ENCODE measurements around the gene OCIAD2. TPM values are rescaled to one million over a fixed set of nuclear protein-coding genes. Genes with fewer than 3 reads are reported as not detected.
"Not testable (repeated sequence)": the region's sequence is repeated elsewhere in the genome, so short reads cannot be mapped to it uniquely, and the experiment has no call there.

OCIAD2 gene
- total RNA-seq, 1 donor from 2014 or later: 439 TPM

DNA sequence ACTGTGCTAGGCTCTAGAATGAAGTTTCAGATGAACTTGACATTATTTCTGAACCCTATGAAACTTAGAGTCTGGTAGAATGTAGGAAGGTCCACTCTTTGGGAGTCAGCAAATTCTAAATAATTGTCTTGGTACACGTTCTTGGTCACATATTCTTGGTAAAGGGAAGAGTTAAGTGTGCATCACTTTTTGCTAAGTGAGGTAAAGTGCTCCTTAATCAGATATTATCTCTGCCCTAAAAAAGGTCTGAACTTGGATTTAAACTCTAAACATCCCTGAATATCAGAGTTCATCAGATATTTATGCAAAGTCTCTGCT, 7.2 kb downstream of the OCIAD2 start:
- Histone ChIP-seq H3K27me3 (ENCODE audit: control insufficient read depth, insufficient read depth, low read length) (no peaks in the 10 kb centered on the region), H3K36me3 (ENCODE audit: control insufficient read depth, insufficient read depth, low read length) (peaks cover 5% of the 10 kb centered on the region), H3K4me3 (ENCODE audit: low read depth, low read length) (no peak overlapping the region)
- TF ChIP-seq, protein P1, sequence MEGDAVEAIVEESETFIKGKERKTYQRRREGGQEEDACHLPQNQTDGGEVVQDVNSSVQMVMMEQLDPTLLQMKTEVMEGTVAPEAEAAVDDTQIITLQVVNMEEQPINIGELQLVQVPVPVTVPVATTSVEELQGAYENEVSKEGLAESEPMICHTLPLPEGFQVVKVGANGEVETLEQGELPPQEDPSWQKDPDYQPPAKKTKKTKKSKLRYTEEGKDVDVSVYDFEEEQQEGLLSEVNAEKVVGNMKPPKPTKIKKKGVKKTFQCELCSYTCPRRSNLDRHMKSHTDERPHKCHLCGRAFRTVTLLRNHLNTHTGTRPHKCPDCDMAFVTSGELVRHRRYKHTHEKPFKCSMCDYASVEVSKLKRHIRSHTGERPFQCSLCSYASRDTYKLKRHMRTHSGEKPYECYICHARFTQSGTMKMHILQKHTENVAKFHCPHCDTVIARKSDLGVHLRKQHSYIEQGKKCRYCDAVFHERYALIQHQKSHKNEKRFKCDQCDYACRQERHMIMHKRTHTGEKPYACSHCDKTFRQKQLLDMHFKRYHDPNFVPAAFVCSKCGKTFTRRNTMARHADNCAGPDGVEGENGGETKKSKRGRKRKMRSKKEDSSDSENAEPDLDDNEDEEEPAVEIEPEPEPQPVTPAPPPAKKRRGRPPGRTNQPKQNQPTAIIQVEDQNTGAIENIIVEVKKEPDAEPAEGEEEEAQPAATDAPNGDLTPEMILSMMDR (IDR thresholded peaks at IDR 0.05; ENCODE audit: insufficient read depth, low read length, poor library complexity, severe bottlenecking): no peak
- DNase-seq (ENCODE audit: low read depth): no peak

DNA sequence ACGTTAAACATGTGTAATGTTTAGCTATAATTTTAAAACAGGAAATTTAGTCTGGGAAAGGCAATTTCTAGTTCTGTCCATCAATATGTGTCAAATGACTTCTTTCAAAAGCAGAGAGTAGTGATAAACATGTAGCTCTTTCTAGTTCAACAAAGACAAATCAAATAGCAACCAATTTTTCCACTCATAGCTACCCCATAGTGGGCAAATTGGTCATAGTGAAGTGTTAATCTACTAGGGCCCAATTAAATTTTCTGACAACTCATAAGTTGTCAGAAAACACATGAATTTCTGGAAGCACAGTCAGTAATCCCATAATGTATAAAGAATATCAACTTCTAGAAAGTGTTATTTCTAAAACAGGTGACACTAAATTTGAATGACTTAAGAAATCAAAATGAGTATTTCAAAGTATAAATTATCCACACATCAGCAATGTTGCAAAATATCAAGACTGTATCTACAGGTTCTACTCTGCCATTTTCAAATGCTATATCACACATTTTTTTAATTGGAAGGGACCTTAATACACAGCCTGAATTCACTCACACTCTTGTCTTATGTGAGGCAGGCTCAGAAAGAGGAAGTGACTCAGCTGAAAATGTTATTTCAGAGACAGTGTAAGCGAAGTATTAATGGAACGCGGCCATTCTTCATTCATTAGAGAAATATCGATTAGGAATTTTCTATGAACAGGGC, 7.7 kb downstream of the OCIAD2 start:
- TF ChIP-seq, protein P1 (IDR thresholded peaks at IDR 0.05; ENCODE audit: insufficient read depth, low read length, poor library complexity, severe bottlenecking): no peak
- no peak for DNase-seq (ENCODE audit: low read depth)
- Histone ChIP-seq H3K36me3 (ENCODE audit: control insufficient read depth, insufficient read depth, low read length) (peaks cover 4% of the 10 kb centered on the region), H3K27me3 (ENCODE audit: control insufficient read depth, insufficient read depth, low read length) (no peaks in the 10 kb centered on the region), H3K4me3 (ENCODE audit: low read depth, low read length) (no peak overlapping the region)

DNA sequence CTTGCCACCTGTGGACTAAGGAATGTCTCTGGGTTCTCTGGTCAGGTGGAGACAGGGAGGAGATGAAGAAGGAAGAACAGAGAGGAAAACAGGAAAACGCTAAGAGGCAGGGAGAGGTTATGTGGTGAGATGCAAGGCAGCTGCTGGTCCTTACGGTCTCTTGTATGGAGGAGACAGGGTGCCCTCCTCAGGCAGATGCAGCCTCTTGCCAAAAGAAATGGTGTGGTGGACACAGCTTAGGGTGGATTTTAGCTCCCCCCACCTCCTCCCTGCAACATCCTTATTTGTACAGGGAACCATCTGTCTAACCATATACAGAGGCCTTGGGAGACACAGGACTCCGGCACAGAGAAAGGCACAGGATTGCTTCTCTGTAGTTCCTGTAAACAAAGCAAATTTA, 9.7 kb downstream of the OCIAD2 start:
- H3K27me3 ChIP-seq (ENCODE audit: control insufficient read depth, insufficient read depth, low read length): no peaks in the 10 kb centered on the region
- TF ChIP-seq, protein P1 (IDR thresholded peaks at IDR 0.05; ENCODE audit: insufficient read depth, low read length, poor library complexity, severe bottlenecking): no peak
- no peak for DNase-seq (ENCODE audit: low read depth)
- H3K36me3 ChIP-seq (ENCODE audit: control insufficient read depth, insufficient read depth, low read length): peaks cover 5% of the 10 kb centered on the region
- no peak overlapping the region for H3K4me3 ChIP-seq (ENCODE audit: low read depth, low read length)

DNA sequence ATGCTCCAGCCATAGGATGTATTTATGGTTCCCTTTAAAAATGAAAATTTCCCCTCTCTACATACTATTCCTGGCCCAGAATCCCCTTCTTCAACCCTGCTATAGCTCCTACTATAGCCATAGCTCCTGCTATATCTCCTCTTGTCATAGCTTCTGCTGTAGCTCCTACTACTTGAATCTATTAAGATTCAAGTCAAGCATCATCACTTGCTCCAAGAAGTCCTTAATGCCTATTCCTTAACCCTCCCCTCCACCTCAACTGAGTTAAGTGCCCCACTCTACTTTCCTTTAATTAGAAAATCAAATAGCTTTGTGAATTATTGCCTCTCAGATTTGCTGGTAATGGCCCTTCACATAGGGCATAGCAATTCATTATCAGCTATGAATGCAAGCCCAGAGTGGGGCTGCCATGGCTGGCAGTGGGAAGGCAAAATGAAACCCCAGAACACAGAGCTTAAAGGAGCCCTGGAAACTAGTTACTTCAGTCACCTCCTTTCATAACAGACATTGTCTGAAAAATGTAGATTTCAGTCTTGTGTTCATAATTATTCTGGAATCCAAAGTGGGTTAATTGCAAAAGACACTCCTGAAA, 15.4 kb downstream of the OCIAD2 start:
- TF ChIP-seq, protein P1 (IDR thresholded peaks at IDR 0.05; ENCODE audit: insufficient read depth, low read length, poor library complexity, severe bottlenecking): no peak
- no peaks in the 10 kb centered on the region for H3K27me3 ChIP-seq (ENCODE audit: control insufficient read depth, insufficient read depth, low read length)
- H3K36me3 ChIP-seq (ENCODE audit: control insufficient read depth, insufficient read depth, low read length): peaks cover 4% of the 10 kb centered on the region
- no peak overlapping the region for H3K4me3 ChIP-seq (ENCODE audit: low read depth, low read length)
- no peak for DNase-seq (ENCODE audit: low read depth)

DNA sequence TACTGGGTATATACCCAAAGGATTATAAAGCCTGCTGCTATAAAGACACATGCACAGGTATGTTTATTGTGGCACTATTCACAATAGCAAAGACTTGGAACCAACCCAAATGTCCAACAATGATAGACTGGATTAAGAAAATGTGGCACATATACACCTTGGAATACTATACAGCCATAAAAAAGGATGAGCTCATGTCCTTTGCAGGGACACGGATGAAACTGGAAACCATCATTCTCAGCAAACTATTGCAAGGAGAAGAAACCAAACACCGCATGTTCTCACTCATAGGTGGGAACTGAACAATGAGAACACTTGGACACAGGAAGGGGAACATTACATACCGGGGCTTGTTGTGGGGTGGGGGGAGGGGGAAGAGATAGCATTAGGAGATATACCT, 16.8 kb downstream of the OCIAD2 start:
- H3K4me3 ChIP-seq (ENCODE audit: low read depth, low read length): not testable (repeated sequence)

DNA sequence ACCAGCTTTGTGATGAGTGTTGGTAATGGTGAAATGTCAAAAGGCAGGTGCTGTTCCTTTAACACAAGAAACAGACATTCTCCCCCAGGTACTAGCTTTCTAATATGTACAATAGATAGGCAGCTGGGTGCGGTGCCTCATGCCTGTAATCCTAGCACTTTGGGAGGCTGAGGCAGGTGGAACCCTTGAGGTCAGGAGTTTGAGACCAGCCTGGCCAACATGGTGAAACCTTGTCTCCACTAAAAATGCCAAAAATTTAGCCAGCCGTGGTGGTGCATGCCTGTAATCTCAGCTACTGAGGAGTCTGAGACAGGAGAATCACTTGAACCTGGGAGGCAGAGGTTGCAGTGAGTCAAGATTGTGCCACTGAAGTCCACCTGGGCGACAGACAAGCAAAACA, 24.9 kb downstream of the OCIAD2 start:
- not testable (repeated sequence) for H3K27me3 ChIP-seq (ENCODE audit: control insufficient read depth, insufficient read depth, low read length); DNase-seq (ENCODE audit: low read depth); H3K36me3 ChIP-seq (ENCODE audit: control insufficient read depth, insufficient read depth, low read length); H3K4me3 ChIP-seq (ENCODE audit: low read depth, low read length)

More for the DNA sequence above, 16.8 kb downstream of the OCIAD2 start:
- DNase-seq (ENCODE audit: low read depth); H3K27me3 ChIP-seq (ENCODE audit: control insufficient read depth, insufficient read depth, low read length); H3K36me3 ChIP-seq (ENCODE audit: control insufficient read depth, insufficient read depth, low read length): not testable (repeated sequence)
